H1 (cell line): ENCODE results near the gene PRKCH.

Source experiments
- EZH2 ChIP-seq: fragments of 200-600 bp; sonication (generic); IDR thresholded peaks from 2 replicates; pipeline ENCODE4 v1.7.1; 2012; ENCODE audit warnings: low read depth, mild to moderate bottlenecking, moderate library complexity, low read length, inconsistent platforms; ENCODE audit not compliant: severe bottlenecking
- RAD21 ChIP-seq, 2 experiments: IDR thresholded peaks in 1 of 2; conservative IDR thresholded peaks in 1 of 2; 2 replicates each; pipeline ENCODE4 v1.6.1; 2011; ENCODE audit warnings: low read depth in 2 of 2, low read length in 2 of 2, improper control_type of control experiment in 1 of 2, inconsistent platforms in 1 of 2, mild to moderate bottlenecking in 1 of 2, moderate library complexity in 1 of 2
- TCF12 ChIP-seq: IDR thresholded peaks from 2 replicates; pipeline ENCODE4 v1.6.1; 2011; ENCODE audit warnings: low read depth, mild to moderate bottlenecking, low read length
- TF ChIP-seq, protein P1 (sequence below), 3 experiments: IDR thresholded peaks; 1 replicate in 2 of 3; 2 replicates in 1 of 3; pipeline versions ENCODE4 v1.5.1 to v1.6.1; 2011; ENCODE audit warnings: low read length in 3 of 3, mild to moderate bottlenecking in 3 of 3, inconsistent platforms in 2 of 3, low read depth in 1 of 3, moderate library complexity in 1 of 3; ENCODE audit not compliant: insufficient read depth in 1 of 3; ENCODE audit errors: control extremely low read depth in 1 of 3

DNA sequence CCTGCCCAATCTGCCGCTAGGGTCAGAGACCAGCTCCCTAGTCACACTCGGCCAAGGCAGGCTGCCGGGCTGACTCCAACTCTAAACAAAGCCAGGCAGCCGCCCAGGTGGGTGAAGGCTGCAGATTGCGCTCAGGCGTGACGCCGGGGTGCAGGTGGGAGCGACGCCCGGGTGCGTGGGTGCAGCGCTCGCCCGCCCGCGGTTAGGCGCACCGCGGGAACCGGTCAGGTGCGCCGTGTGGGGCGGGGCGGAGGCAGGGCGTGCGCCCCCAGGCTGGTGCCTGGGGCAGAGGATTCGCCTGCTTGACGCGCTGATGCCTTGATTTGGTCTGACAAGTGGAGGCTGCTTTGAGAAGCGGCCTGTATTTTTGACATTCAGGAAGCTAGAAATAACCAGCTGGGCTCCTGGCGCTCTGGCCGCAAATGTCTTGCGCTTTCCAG lies 247.2 kb downstream of the PRKCH start:
- TF ChIP-seq RAD21 (IDR thresholded peaks at IDR 0.05 in 1 of 2, conservative IDR thresholded peaks at IDR 0.05 in 1 of 2; ENCODE audit: low read depth in 2 of 2, low read length in 2 of 2) (peak in 1 of 2 experiments; percentile 22; a peak in 2 of 4 replicates), TCF12 (no peak), EZH2 (no peak)
- TF ChIP-seq, protein P1, sequence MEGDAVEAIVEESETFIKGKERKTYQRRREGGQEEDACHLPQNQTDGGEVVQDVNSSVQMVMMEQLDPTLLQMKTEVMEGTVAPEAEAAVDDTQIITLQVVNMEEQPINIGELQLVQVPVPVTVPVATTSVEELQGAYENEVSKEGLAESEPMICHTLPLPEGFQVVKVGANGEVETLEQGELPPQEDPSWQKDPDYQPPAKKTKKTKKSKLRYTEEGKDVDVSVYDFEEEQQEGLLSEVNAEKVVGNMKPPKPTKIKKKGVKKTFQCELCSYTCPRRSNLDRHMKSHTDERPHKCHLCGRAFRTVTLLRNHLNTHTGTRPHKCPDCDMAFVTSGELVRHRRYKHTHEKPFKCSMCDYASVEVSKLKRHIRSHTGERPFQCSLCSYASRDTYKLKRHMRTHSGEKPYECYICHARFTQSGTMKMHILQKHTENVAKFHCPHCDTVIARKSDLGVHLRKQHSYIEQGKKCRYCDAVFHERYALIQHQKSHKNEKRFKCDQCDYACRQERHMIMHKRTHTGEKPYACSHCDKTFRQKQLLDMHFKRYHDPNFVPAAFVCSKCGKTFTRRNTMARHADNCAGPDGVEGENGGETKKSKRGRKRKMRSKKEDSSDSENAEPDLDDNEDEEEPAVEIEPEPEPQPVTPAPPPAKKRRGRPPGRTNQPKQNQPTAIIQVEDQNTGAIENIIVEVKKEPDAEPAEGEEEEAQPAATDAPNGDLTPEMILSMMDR (IDR thresholded peaks at IDR 0.05; ENCODE audit: control extremely low read depth in 1 of 3, insufficient read depth in 1 of 3, low read depth in 1 of 3, low read length in 3 of 3) = peak; percentile 20 to 31 (median 23); a peak in 3 of 4 replicates
